ENCODE data around the gene VIM. TPM values are rescaled to one million over a fixed set of nuclear protein-coding genes. Genes with fewer than 3 reads are reported as not detected.

Gene VIM
- total and polyA plus RNA-seq, 3 experiments from 2014 or later = 513 to 1,243 (median 1,217) TPM

- Mint-ChIP-seq H3K27me3 (peaks cover 0 to 3% of the 10 kb centered on the region in 2 donors), H3K27ac (peak overlapping the region; percentile 50 to 88 (median 73)), H3K9me3 (no peaks in the 10 kb centered on the region), H3K36me3 (peaks cover 8 to 82% (median 21%) of the 10 kb centered on the region in 3 donors), H3K4me3 (peak overlapping the region in 3 of 7 donors; percentile 2 to 46 (median 40)), H3K4me1 (peaks cover 42 to 66% (median 56%) of the 10 kb centered on the region in 3 donors)
- POLR2A ChIA-PET = no interaction called here
- CTCF ChIA-PET = interaction anchor here (0.8 kb wide), 1 partner anchor 35 kb away, joined by 3 read pairs; no protein-coding TSS in a partner anchor
- Histone ChIP-seq H3K9me3 (ENCODE audit: low read length) (no peaks in the 10 kb centered on the region), H3K4me1 (ENCODE audit: insufficient read depth, low read length) (peaks cover 41% of the 10 kb centered on the region), H3K4me3 (ENCODE audit: low read length) (no peak overlapping the region), H3K27ac (ENCODE audit: low read depth, low read length) (no peak overlapping the region), H3K27me3 (ENCODE audit: insufficient read depth, low read length, poor library complexity, severe bottlenecking) (no peaks in the 10 kb centered on the region), H3K36me3 (ENCODE audit: insufficient read depth, low read length) (peaks cover 70% of the 10 kb centered on the region)
- DNase-seq = no peak
Observed at GRCh38 chr10:17235136-17235535, 7.1 kb downstream of the VIM start.

GRCh38 chr10:17236468-17237148 is 8.6 kb downstream of the VIM start:
- Histone ChIP-seq H3K27me3 (ENCODE audit: insufficient read depth, low read length, poor library complexity, severe bottlenecking) (no peaks in the 10 kb centered on the region), H3K4me3 (ENCODE audit: low read length) (no peak overlapping the region), H3K9me3 (ENCODE audit: low read length) (no peaks in the 10 kb centered on the region), H3K36me3 (ENCODE audit: insufficient read depth, low read length) (peaks cover 64% of the 10 kb centered on the region), H3K27ac (ENCODE audit: low read depth, low read length) (no peak overlapping the region), H3K4me1 (ENCODE audit: insufficient read depth, low read length) (peaks cover 32% of the 10 kb centered on the region)
- Mint-ChIP-seq H3K36me3 (peaks cover 8 to 68% (median 21%) of the 10 kb centered on the region in 3 donors), H3K4me1 (peaks cover 34 to 52% (median 51%) of the 10 kb centered on the region in 3 donors), H3K4me3 (no peak overlapping the region), H3K9me3 (no peaks in the 10 kb centered on the region), H3K27ac (peak overlapping the region in 5 of 8 donors; percentile 29 to 88 (median 83)), H3K27me3 (peaks cover 0 to 1% of the 10 kb centered on the region in 2 donors)
- no peak for DNase-seq
- ChIA-PET CTCF (no interaction called here), POLR2A (no interaction called here)

GRCh38 chr10:17237149-17237527 is 9.1 kb downstream of the VIM start:
- H3K27ac Mint-ChIP-seq = peak overlapping the region in 3 of 8 donors; percentile 74 to 88 (median 85)
- DNase-seq = no peak
- peaks cover 8 to 63% (median 17%) of the 10 kb centered on the region in 3 donors for H3K36me3 Mint-ChIP-seq
- no peak overlapping the region for H3K4me3 ChIP-seq (ENCODE audit: low read length)
- peaks cover 58% of the 10 kb centered on the region for H3K36me3 ChIP-seq (ENCODE audit: insufficient read depth, low read length)
- ChIA-PET POLR2A (no interaction called here), CTCF (no interaction called here)
- H3K4me3 Mint-ChIP-seq = no peak overlapping the region
- H3K27me3 Mint-ChIP-seq = peaks cover 0 to 1% of the 10 kb centered on the region in 2 donors
- H3K4me1 ChIP-seq (ENCODE audit: insufficient read depth, low read length) = peaks cover 31% of the 10 kb centered on the region
- H3K27ac ChIP-seq (ENCODE audit: low read depth, low read length) = no peak overlapping the region
- no peaks in the 10 kb centered on the region for H3K27me3 ChIP-seq (ENCODE audit: insufficient read depth, low read length, poor library complexity, severe bottlenecking)
- peaks cover 31 to 50% (median 49%) of the 10 kb centered on the region in 3 donors for H3K4me1 Mint-ChIP-seq
- H3K9me3 Mint-ChIP-seq = no peaks in the 10 kb centered on the region
- H3K9me3 ChIP-seq (ENCODE audit: low read length) = no peaks in the 10 kb centered on the region

- Histone ChIP-seq H3K36me3 (ENCODE audit: insufficient read depth, low read length) (peaks cover 51% of the 10 kb centered on the region), H3K4me3 (ENCODE audit: low read length) (no peak overlapping the region), H3K4me1 (ENCODE audit: insufficient read depth, low read length) (peaks cover 25% of the 10 kb centered on the region), H3K27ac (ENCODE audit: low read depth, low read length) (no peak overlapping the region), H3K27me3 (ENCODE audit: insufficient read depth, low read length, poor library complexity, severe bottlenecking) (no peaks in the 10 kb centered on the region), H3K9me3 (ENCODE audit: low read length) (no peaks in the 10 kb centered on the region)
- H3K4me3 Mint-ChIP-seq = no peak overlapping the region
- H3K27ac Mint-ChIP-seq = peak overlapping the region in 6 of 8 donors; percentile 39 to 75 (median 52)
- ChIA-PET POLR2A (no interaction called here), CTCF (interaction anchor here (1.4 kb wide), 1 partner anchor 10 kb away, joined by 3 read pairs; the partner anchor contains the start of gene VIM)
- H3K9me3 Mint-ChIP-seq = no peaks in the 10 kb centered on the region
- peaks cover 26 to 44% (median 42%) of the 10 kb centered on the region in 3 donors for H3K4me1 Mint-ChIP-seq
- peaks cover 0 to 1% of the 10 kb centered on the region in 2 donors for H3K27me3 Mint-ChIP-seq
- peaks cover 8 to 57% (median 17%) of the 10 kb centered on the region in 3 donors for H3K36me3 Mint-ChIP-seq
- DNase-seq = no peak
Observed at GRCh38 chr10:17237915-17238444, 9.9 kb downstream of the VIM start.

GRCh38 chr10:17238445-17239291 is 10.6 kb downstream of the VIM start:
- peaks cover 44% of the 10 kb centered on the region for H3K36me3 ChIP-seq (ENCODE audit: insufficient read depth, low read length)
- Mint-ChIP-seq H3K27ac (peak overlapping the region; percentile 23 to 84 (median 62)), H3K27me3 (peaks cover 0 to 1% of the 10 kb centered on the region in 2 donors), H3K9me3 (no peaks in the 10 kb centered on the region), H3K4me1 (peaks cover 23 to 44% (median 37%) of the 10 kb centered on the region in 3 donors), H3K36me3 (peaks cover 8 to 50% (median 17%) of the 10 kb centered on the region in 3 donors), H3K4me3 (peak overlapping the region in 1 of 7 donors; percentile 18)
- no peak overlapping the region for H3K27ac ChIP-seq (ENCODE audit: low read depth, low read length)
- H3K4me1 ChIP-seq (ENCODE audit: insufficient read depth, low read length) = peaks cover 22% of the 10 kb centered on the region
- ChIA-PET POLR2A (no interaction called here), CTCF (interaction anchor here (1.4 kb wide), 1 partner anchor 11 kb away, joined by 3 read pairs; the partner anchor contains the start of gene VIM)
- DNase-seq = no peak
- no peaks in the 10 kb centered on the region for H3K9me3 ChIP-seq (ENCODE audit: low read length)
- no peak overlapping the region for H3K4me3 ChIP-seq (ENCODE audit: low read length)
- H3K27me3 ChIP-seq (ENCODE audit: insufficient read depth, low read length, poor library complexity, severe bottlenecking) = no peaks in the 10 kb centered on the region

GRCh38 chr10:17239345-17240085 is 11.5 kb downstream of the VIM start:
- no peak for DNase-seq
- peak overlapping the region in 7 of 8 donors; percentile 26 to 88 (median 53) for H3K27ac Mint-ChIP-seq
- no peaks in the 10 kb centered on the region for H3K9me3 ChIP-seq (ENCODE audit: low read length)
- no peak overlapping the region for H3K4me3 ChIP-seq (ENCODE audit: low read length)
- CTCF ChIA-PET = interaction anchor here (1.4 kb wide), 1 partner anchor 12 kb away, joined by 3 read pairs; the partner anchor contains the start of gene VIM
- H3K4me3 Mint-ChIP-seq = no peak overlapping the region
- no peaks in the 10 kb centered on the region for H3K9me3 Mint-ChIP-seq
- no peak overlapping the region for H3K27ac ChIP-seq (ENCODE audit: low read depth, low read length)
- H3K4me1 ChIP-seq (ENCODE audit: insufficient read depth, low read length) = peaks cover 15% of the 10 kb centered on the region
- no peaks in the 10 kb centered on the region for H3K27me3 Mint-ChIP-seq
- peaks cover 19 to 39% (median 28%) of the 10 kb centered on the region in 3 donors for H3K4me1 Mint-ChIP-seq
- H3K36me3 Mint-ChIP-seq = peaks cover 4 to 42% (median 13%) of the 10 kb centered on the region in 3 donors
- H3K27me3 ChIP-seq (ENCODE audit: insufficient read depth, low read length, poor library complexity, severe bottlenecking) = no peaks in the 10 kb centered on the region
- POLR2A ChIA-PET = interaction anchor here (1.1 kb wide), 1 partner anchor 9 kb away, joined by 5 read pairs; no protein-coding TSS in a partner anchor
- H3K36me3 ChIP-seq (ENCODE audit: insufficient read depth, low read length) = peaks cover 38% of the 10 kb centered on the region

GRCh38 chr10:17240096-17240495 is 12.1 kb downstream of the VIM start:
- peaks cover 3 to 36% (median 7%) of the 10 kb centered on the region in 3 donors for H3K36me3 Mint-ChIP-seq
- H3K27me3 ChIP-seq (ENCODE audit: insufficient read depth, low read length, poor library complexity, severe bottlenecking) = no peaks in the 10 kb centered on the region
- H3K4me1 ChIP-seq (ENCODE audit: insufficient read depth, low read length) = peaks cover 10% of the 10 kb centered on the region
- peaks cover 15 to 33% (median 22%) of the 10 kb centered on the region in 3 donors for H3K4me1 Mint-ChIP-seq
- H3K9me3 Mint-ChIP-seq = no peaks in the 10 kb centered on the region
- no peak overlapping the region for H3K4me3 Mint-ChIP-seq
- POLR2A ChIA-PET = interaction anchor here (1.1 kb wide), 1 partner anchor 10 kb away, joined by 5 read pairs; no protein-coding TSS in a partner anchor
- H3K27me3 Mint-ChIP-seq = no peaks in the 10 kb centered on the region
- peak overlapping the region in 2 of 8 donors; percentile 23 to 53 for H3K27ac Mint-ChIP-seq
- DNase-seq = no peak
- no peak overlapping the region for H3K4me3 ChIP-seq (ENCODE audit: low read length)
- no peaks in the 10 kb centered on the region for H3K9me3 ChIP-seq (ENCODE audit: low read length)
- peaks cover 32% of the 10 kb centered on the region for H3K36me3 ChIP-seq (ENCODE audit: insufficient read depth, low read length)
- no peak overlapping the region for H3K27ac ChIP-seq (ENCODE audit: low read depth, low read length)
- CTCF ChIA-PET = no interaction called here

Data from CD8-positive, alpha-beta memory T cell (primary cell).